T-cell (primary cell): ENCODE data around the gene ADGRD1. TPM values are rescaled to one million over a fixed set of nuclear protein-coding genes. Genes with fewer than 3 reads are reported as not detected.

ENCODE experiments used
- ATAC-seq, 4 experiments: fragments of 200-7000 bp in 3 of 4; fragments of 150-1000 bp in 1 of 4; cut with Tn5 transposase; replicated peaks in 1 of 4; 1 replicate in 3 of 4; 2 replicates in 1 of 4; pipeline ENCODE4 v1.10.0; 2021; ENCODE audit warnings: moderate library complexity in 3 of 4, mild to moderate bottlenecking in 2 of 4, moderate number of reproducible peaks in 1 of 4
- CTCF ChIA-PET, 2 donors: fragments of 300-600 bp; sonication (Branson Sonifier 250); formaldehyde crosslinking; loops; one replicate each; lab custom pipeline; 2022; ENCODE audit warnings: antibody characterized with exemption in 2 of 2; lab: Charles Lee
- POLR2A ChIA-PET, 2 donors: fragments of 300-600 bp; sonication (Branson Sonifier 250); formaldehyde crosslinking; loops; one replicate each; lab custom pipeline; 2022; ENCODE audit warnings: antibody characterized with exemption in 2 of 2; lab: Charles Lee
- DNase-seq, 35 experiments: peaks; one replicate each; pipeline versions ENCODE4 v3.0.0 to v3.0.0-alpha.2; 2013 to 2023
- H3K27ac ChIP-seq: one replicate; pipeline ENCODE4 v1.5.1; 2013; ENCODE audit warnings: low read length
- H3K27me3 ChIP-seq, 2 experiments: replicated peaks in 1 of 2; 1 replicate in 1 of 2; 2 replicates in 1 of 2; pipeline versions ENCODE4 v1.6.1 to v1.7.0; 2013; ENCODE audit warnings: low read length in 1 of 2, mixed read lengths in 1 of 2; ENCODE audit not compliant: control insufficient read depth in 2 of 2, insufficient read depth in 2 of 2; ENCODE audit errors: extremely low read depth in 1 of 2
- H3K36me3 ChIP-seq, 2 donors: 1 replicate in 1 of 2; 2 replicates in 1 of 2; pipeline versions ENCODE4 v1.6.1 to v1.7.0; 2013; ENCODE audit warnings: low read length in 1 of 2; ENCODE audit not compliant: control insufficient read depth in 2 of 2, insufficient read depth in 1 of 2; ENCODE audit errors: extremely low read depth in 1 of 2
- H3K4me1 ChIP-seq, 2 experiments: 1 replicate in 1 of 2; 2 replicates in 1 of 2; pipeline versions ENCODE4 v1.6.1 to v1.7.0; 2013; ENCODE audit warnings: low read length in 2 of 2, mixed read lengths in 1 of 2; ENCODE audit not compliant: insufficient read depth in 2 of 2, control insufficient read depth in 1 of 2; ENCODE audit errors: extremely low read depth in 1 of 2
- H3K4me3 ChIP-seq, 2 donors: 1 replicate in 1 of 2; 2 replicates in 1 of 2; pipeline versions ENCODE4 v1.5.1 to v1.7.0; 2013; ENCODE audit warnings: mild to moderate bottlenecking in 2 of 2, low read length in 1 of 2, moderate library complexity in 1 of 2; ENCODE audit not compliant: control insufficient read depth in 1 of 2; ENCODE audit errors: extremely low read depth in 1 of 2
- H3K9me3 ChIP-seq: 2 replicates; pipeline ENCODE4 v1.7.0; 2013
- H3K27ac Mint-ChIP-seq, 2 donors: one replicate each; pipeline ENCODE4 v1.8.0; 2020 to 2021; ENCODE audit warnings: mild to moderate bottlenecking in 2 of 2, mixed read lengths in 2 of 2
- H3K27me3 Mint-ChIP-seq, 2 donors: one replicate each; pipeline ENCODE4 v1.8.0; 2021 to 2022; ENCODE audit warnings: mixed read lengths in 2 of 2
- H3K36me3 Mint-ChIP-seq: one replicate; pipeline ENCODE4 v1.8.0; 2021; ENCODE audit warnings: mixed read lengths
- H3K4me1 Mint-ChIP-seq, 3 donors: one replicate each; pipeline ENCODE4 v1.8.0; 2020 to 2022; ENCODE audit warnings: mixed read lengths in 3 of 3, mild to moderate bottlenecking in 1 of 3
- H3K4me3 Mint-ChIP-seq, 3 donors: one replicate each; pipeline ENCODE4 v1.8.0; 2020 to 2022; ENCODE audit warnings: mild to moderate bottlenecking in 3 of 3, mixed read lengths in 3 of 3, moderate library complexity in 3 of 3
- H3K9me3 Mint-ChIP-seq, 3 donors: one replicate each; pipeline ENCODE4 v1.8.0; 2020 to 2022; ENCODE audit warnings: mixed read lengths in 3 of 3
- WGBS: methylation state at CpG from one replicate; pipeline ENCODE4 v1.1.5; 2013; ENCODE audit warnings: missing lambda C conversion rate; ENCODE audit not compliant: insufficient coverage; 5-methylcytosine and 5-hydroxymethylcytosine counted together
- total RNA-seq, 35 experiments: library from RNA in 6 of 35; stranded (reverse) in 6 of 35; fragments of 120-200 nt in 1 of 35; gene quantifications; one replicate each; pipeline versions ENCODE4 v1.2.1 to v1.2.4 and lab custom pipeline; 2013 to 2026

Gene ADGRD1
- total RNA-seq, 5 donors from 2014 or later (not counting 1 experiment from before 2014, with no cell fraction given) = 0.29 to 1.1 (median 0.43) TPM; not detected in 1

DNA sequence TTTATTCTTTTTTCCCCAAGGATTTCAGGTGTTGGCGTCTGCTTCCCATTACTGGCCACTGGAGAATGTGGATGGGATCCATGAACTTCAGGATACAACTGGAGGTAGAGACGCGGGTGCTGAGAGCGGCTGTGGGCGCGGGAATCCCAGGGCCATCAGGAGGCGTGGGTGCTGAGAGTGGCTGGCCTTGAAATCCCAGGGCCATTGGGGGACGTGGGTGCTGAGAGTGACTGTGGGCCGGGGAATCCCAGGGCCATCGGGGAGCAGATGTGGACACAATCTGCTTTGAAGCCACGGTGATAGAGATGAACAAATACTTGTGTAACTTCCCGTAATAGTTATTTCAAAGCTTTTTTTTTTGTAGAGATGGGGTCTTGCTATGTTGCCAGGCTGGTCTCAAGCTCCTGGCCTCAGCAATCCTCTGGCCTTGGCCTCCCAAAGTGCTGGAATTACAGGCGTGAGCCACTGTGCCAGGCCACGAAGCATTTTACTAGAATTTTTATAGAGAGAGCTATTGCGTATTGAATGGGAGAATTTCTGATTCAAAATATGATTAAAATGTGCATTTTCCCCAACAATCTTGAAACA is 12.8 kb downstream of the ADGRD1 start:
- no peak overlapping the region for H3K4me3 Mint-ChIP-seq
- POLR2A ChIA-PET = interaction anchor here in 1 of 2 donors (0.7 kb wide), 1 partner anchor 173 kb away, joined by 3 read pairs; no protein-coding TSS in a partner anchor

GRCh38 chr12:130967636-130968035 is 13.9 kb downstream of the ADGRD1 start:
- no peak for DNase-seq
- no peaks in the 10 kb centered on the region for H3K4me1 Mint-ChIP-seq
- CTCF ChIA-PET = no interaction called here
- no peaks in the 10 kb centered on the region for H3K9me3 Mint-ChIP-seq
- 90% methylated on average over 10 of the region's 16 CpGs for WGBS
- no peak overlapping the region for H3K4me3 Mint-ChIP-seq
- no peak overlapping the region for H3K27ac ChIP-seq
- POLR2A ChIA-PET = no interaction called here
- H3K27me3 ChIP-seq = peaks cover 0 to 13% of the 10 kb centered on the region in 2 experiments
- H3K27ac Mint-ChIP-seq = no peak overlapping the region
- no peaks in the 10 kb centered on the region for H3K4me1 ChIP-seq
- no peak overlapping the region for H3K4me3 ChIP-seq
- H3K9me3 ChIP-seq = no peaks in the 10 kb centered on the region
- H3K36me3 Mint-ChIP-seq = no peaks in the 10 kb centered on the region
- H3K36me3 ChIP-seq = no peaks in the 10 kb centered on the region
- ATAC-seq = no peak
- peaks cover 6 to 10% of the 10 kb centered on the region in 2 donors for H3K27me3 Mint-ChIP-seq

More for the DNA sequence above, 12.8 kb downstream of the ADGRD1 start:
- ATAC-seq = no peak
- Mint-ChIP-seq H3K36me3 (no peaks in the 10 kb centered on the region), H3K27ac (no peak overlapping the region), H3K9me3 (no peaks in the 10 kb centered on the region), H3K27me3 (peaks cover 7 to 12% of the 10 kb centered on the region in 2 donors), H3K4me1 (no peaks in the 10 kb centered on the region)
- no peaks in the 10 kb centered on the region for H3K36me3 ChIP-seq
- no peak overlapping the region for H3K27ac ChIP-seq
- WGBS = 91% methylated on average over 9 of the region's 15 CpGs
- H3K4me3 ChIP-seq = no peak overlapping the region
- no peak for DNase-seq
- peaks cover 0 to 18% of the 10 kb centered on the region in 2 experiments for H3K27me3 ChIP-seq
- no peaks in the 10 kb centered on the region for H3K4me1 ChIP-seq
- CTCF ChIA-PET = no interaction called here
- no peaks in the 10 kb centered on the region for H3K9me3 ChIP-seq

- CTCF ChIA-PET = no interaction called here
- Mint-ChIP-seq H3K4me3 (no peak overlapping the region), H3K27me3 (peaks cover 6 to 7% of the 10 kb centered on the region in 2 donors), H3K27ac (no peak overlapping the region), H3K9me3 (no peaks in the 10 kb centered on the region), H3K4me1 (no peaks in the 10 kb centered on the region), H3K36me3 (no peaks in the 10 kb centered on the region)
- Histone ChIP-seq H3K27me3 (peaks cover 0 to 13% of the 10 kb centered on the region in 2 experiments), H3K27ac (no peak overlapping the region), H3K36me3 (no peaks in the 10 kb centered on the region), H3K4me3 (no peak overlapping the region), H3K9me3 (no peaks in the 10 kb centered on the region), H3K4me1 (no peaks in the 10 kb centered on the region)
- POLR2A ChIA-PET = no interaction called here
- 90% methylated on average over 5 of the region's 7 CpGs for WGBS
- DNase-seq (no peak), ATAC-seq (no peak)
Measured at GRCh38 chr12:130968611-130969010, 14.9 kb downstream of the ADGRD1 start.

GRCh38 chr12:130969223-130969622 is 15.5 kb downstream of the ADGRD1 start:
- Histone ChIP-seq H3K27ac (no peak overlapping the region), H3K9me3 (no peaks in the 10 kb centered on the region), H3K4me3 (no peak overlapping the region), H3K27me3 (peaks cover 0 to 15% of the 10 kb centered on the region in 2 experiments), H3K36me3 (no peaks in the 10 kb centered on the region), H3K4me1 (no peaks in the 10 kb centered on the region)
- H3K9me3 Mint-ChIP-seq = no peaks in the 10 kb centered on the region
- ATAC-seq (no peak), DNase-seq (no peak)
- no peak overlapping the region for H3K27ac Mint-ChIP-seq
- H3K4me3 Mint-ChIP-seq = no peak overlapping the region
- H3K4me1 Mint-ChIP-seq = no peaks in the 10 kb centered on the region
- POLR2A ChIA-PET = no interaction called here
- WGBS = 40% methylated on average over 2 of the region's 7 CpGs
- H3K36me3 Mint-ChIP-seq = no peaks in the 10 kb centered on the region
- peaks cover 6 to 7% of the 10 kb centered on the region in 2 donors for H3K27me3 Mint-ChIP-seq
- CTCF ChIA-PET = no interaction called here

- H3K9me3 ChIP-seq = no peaks in the 10 kb centered on the region
- no peaks in the 10 kb centered on the region for H3K4me1 ChIP-seq
- H3K4me3 ChIP-seq = no peak overlapping the region
- no peak overlapping the region for H3K4me3 Mint-ChIP-seq
- WGBS = 72% methylated on average over 13 of the region's 15 CpGs
- H3K27ac ChIP-seq = no peak overlapping the region
- ChIA-PET CTCF (interaction anchor here in 1 of 2 donors (0.6 kb wide), 1 partner anchor 42 kb away, joined by 3 read pairs; no protein-coding TSS in a partner anchor), POLR2A (no interaction called here)
- no peak for ATAC-seq
- H3K27me3 ChIP-seq = peaks cover 0 to 15% of the 10 kb centered on the region in 2 experiments
- no peak for DNase-seq
- H3K4me1 Mint-ChIP-seq = no peaks in the 10 kb centered on the region
- H3K27ac Mint-ChIP-seq = no peak overlapping the region
- no peaks in the 10 kb centered on the region for H3K36me3 ChIP-seq
- H3K9me3 Mint-ChIP-seq = no peaks in the 10 kb centered on the region
- peaks cover 6 to 7% of the 10 kb centered on the region in 2 donors for H3K27me3 Mint-ChIP-seq
- no peaks in the 10 kb centered on the region for H3K36me3 Mint-ChIP-seq
Measured at GRCh38 chr12:130970165-130970907, 16.6 kb downstream of the ADGRD1 start.

DNA sequence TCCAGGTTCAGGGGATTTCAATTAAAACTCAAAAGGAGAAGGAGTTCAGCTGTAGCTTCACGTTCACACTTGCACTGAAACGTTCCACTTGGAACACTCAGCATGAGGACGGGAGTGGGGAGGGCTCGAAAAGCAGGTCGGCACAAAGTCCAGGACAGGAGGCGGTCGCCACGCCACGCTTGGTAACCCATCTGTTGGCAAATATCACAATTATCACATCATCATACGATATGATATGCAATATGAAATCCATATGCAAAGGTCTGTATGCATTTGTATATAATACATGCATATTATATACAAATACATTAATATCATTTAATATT is 17.2 kb downstream of the ADGRD1 start:
- no peak overlapping the region for H3K4me3 ChIP-seq
- no peaks in the 10 kb centered on the region for H3K9me3 Mint-ChIP-seq
- peaks cover 6 to 7% of the 10 kb centered on the region in 2 donors for H3K27me3 Mint-ChIP-seq
- H3K4me3 Mint-ChIP-seq = no peak overlapping the region
- DNase-seq = no peak
- peaks cover 0 to 15% of the 10 kb centered on the region in 2 experiments for H3K27me3 ChIP-seq
- no peaks in the 10 kb centered on the region for H3K4me1 Mint-ChIP-seq
- H3K36me3 Mint-ChIP-seq = no peaks in the 10 kb centered on the region
- H3K27ac Mint-ChIP-seq = no peak overlapping the region
- H3K27ac ChIP-seq = no peak overlapping the region
- CTCF ChIA-PET = no interaction called here
- H3K4me1 ChIP-seq = no peaks in the 10 kb centered on the region
- no peaks in the 10 kb centered on the region for H3K9me3 ChIP-seq
- POLR2A ChIA-PET = no interaction called here
- WGBS = 93% methylated on average over 2 of the region's 10 CpGs
- H3K36me3 ChIP-seq = no peaks in the 10 kb centered on the region
- no peak for ATAC-seq
